CD1c-positive myeloid dendritic cell (primary cell): ENCODE results near the gene TP53RK.

Source experiments
- DNase-seq: peaks from one replicate; pipeline ENCODE4 v3.0.0-alpha.2; 2016; ENCODE audit errors: extremely low spot score

Gene TP53RK

GRCh38 chr20:46638134-46638897 is 50.9 kb downstream of the TP53RK start:
- DNase-seq, result no peak

- DNase-seq, result no peak
Observed at GRCh38 chr20:46637427-46638133, 51.7 kb downstream of the TP53RK start.

- no peak for DNase-seq
Observed at GRCh38 chr20:46637020-46637419, 52.2 kb downstream of the TP53RK start.

GRCh38 chr20:46636514-46636913 is 52.7 kb downstream of the TP53RK start:
- DNase-seq, result no peak

- peak; percentile 69 for DNase-seq
Observed at GRCh38 chr20:46635514-46636136, 53.6 kb downstream of the TP53RK start.

- DNase-seq, result no peak
Observed at GRCh38 chr20:46634528-46634927, 54.7 kb downstream of the TP53RK start.
